ENCODE data around the gene KLF7. TPM values are rescaled to one million over a fixed set of nuclear protein-coding genes. Genes with fewer than 3 reads are reported as not detected.

KLF7 gene
- total RNA-seq, 1 experiment from 2014 or later: 24.9 TPM

DNA sequence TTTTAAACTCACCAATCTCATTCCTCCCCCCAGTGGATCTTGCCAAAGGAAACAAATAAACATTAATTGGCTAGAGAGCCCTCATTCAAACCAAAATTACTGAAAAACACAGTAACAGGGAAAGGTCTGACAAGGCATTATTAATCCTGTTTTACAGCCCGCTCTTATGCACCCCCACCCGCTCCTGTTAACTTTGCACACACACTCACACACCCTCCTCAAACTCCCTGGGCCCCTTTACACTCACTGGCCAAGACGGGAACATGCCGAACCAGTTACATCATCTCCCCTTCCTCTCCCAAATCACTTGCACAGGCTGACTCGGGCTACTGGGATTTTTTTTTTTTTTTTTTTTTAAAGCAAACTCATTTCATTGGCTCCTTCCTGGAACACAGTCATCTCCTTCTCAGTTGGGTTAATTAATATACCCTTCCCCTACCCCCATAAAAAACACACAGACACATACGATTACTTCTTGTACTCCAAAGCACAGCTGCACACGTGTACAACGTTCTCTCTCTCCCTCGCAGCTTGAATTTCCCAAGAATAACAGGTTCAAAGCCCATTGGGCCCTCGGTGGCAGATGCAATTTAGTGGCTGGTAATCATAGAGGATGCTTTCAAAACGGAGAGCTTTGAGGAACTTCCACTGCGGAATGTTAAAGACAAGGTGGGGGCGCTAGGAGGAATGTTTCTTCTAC, 31.8 kb downstream of the KLF7 start:
- intact Hi-C loops (cut with micrococcal nuclease; ENCODE audit: unreplicated experiment): no loop called here
- Mint-ChIP-seq H3K9me3 (ENCODE audit: low read depth, unreplicated experiment) (no peaks in the 10 kb centered on the region), H3K36me3 (ENCODE audit: insufficient read depth, unreplicated experiment) (peaks cover 7% of the 10 kb centered on the region), H3K4me1 (ENCODE audit: low read depth, unreplicated experiment) (peaks cover 62% of the 10 kb centered on the region), H3K27me3 (ENCODE audit: unreplicated experiment) (no peaks in the 10 kb centered on the region), H3K4me3 (ENCODE audit: low read depth, unreplicated experiment) (no peak overlapping the region), H3K27ac (ENCODE audit: unreplicated experiment) (no peak overlapping the region)
- CTCF ChIA-PET: interaction anchor here (0.6 kb wide), 1 partner anchor 373 kb away, joined by 3 read pairs; no protein-coding TSS in a partner anchor
- no peak for DNase-seq
- BruUV-seq (replicated peaks): no TSS peak
- no peak for TF ChIP-seq CTCF (IDR thresholded peaks at IDR 0.05; ENCODE audit: unreplicated experiment)

DNA sequence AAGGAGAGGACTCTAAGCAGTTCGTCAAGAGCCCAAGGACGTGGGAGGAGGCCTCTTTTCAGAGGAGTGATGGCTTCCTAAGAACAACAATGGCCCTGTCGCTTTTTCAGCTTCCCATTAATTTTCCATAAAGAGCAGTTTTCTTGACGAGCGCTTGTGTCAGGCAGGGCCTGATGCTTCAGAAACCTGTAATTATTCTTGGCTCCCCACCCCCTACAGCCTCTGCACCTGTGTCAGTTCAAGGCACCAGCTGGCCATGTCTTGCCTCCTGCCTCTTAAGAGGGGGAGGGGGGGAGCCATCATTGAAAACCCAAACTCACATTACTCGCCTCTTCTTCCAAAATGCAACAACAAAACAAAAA, 32.3 kb downstream of the KLF7 start:
- DNase-seq: no peak
- H3K36me3 Mint-ChIP-seq (ENCODE audit: insufficient read depth, unreplicated experiment): peaks cover 7% of the 10 kb centered on the region
- intact Hi-C loops (cut with micrococcal nuclease; ENCODE audit: unreplicated experiment): no loop called here
- BruUV-seq (replicated peaks): no TSS peak
- H3K9me3 Mint-ChIP-seq (ENCODE audit: low read depth, unreplicated experiment): no peaks in the 10 kb centered on the region
- CTCF ChIA-PET: no interaction called here
- no peak overlapping the region for H3K27ac Mint-ChIP-seq (ENCODE audit: unreplicated experiment)
- no peak for TF ChIP-seq CTCF (IDR thresholded peaks at IDR 0.05; ENCODE audit: unreplicated experiment)
- H3K4me3 Mint-ChIP-seq (ENCODE audit: low read depth, unreplicated experiment): no peak overlapping the region
- H3K27me3 Mint-ChIP-seq (ENCODE audit: unreplicated experiment): no peaks in the 10 kb centered on the region
- H3K4me1 Mint-ChIP-seq (ENCODE audit: low read depth, unreplicated experiment): peaks cover 67% of the 10 kb centered on the region

DNA sequence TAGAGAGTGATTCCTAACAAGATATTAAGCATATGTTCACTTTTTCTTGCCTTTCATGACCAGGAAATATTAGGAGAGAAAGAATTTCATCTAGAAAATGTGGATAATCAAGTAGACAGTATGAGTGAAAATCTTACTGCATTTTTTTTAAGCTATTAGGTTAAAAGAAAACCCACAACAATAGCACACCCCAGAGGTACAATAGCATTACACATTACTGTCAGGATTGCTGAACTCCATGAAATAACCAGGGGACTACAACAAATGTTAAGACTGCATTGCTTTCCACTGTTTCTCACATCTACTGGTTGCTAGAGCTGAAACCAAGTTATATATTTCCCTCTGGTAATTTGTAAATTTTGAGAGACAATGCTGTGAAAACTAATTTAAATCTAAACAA, 33.7 kb downstream of the KLF7 start:
- no TSS peak for BruUV-seq (replicated peaks)
- CTCF ChIA-PET: no interaction called here
- no peak overlapping the region for H3K4me3 Mint-ChIP-seq (ENCODE audit: low read depth, unreplicated experiment)
- no peaks in the 10 kb centered on the region for H3K9me3 Mint-ChIP-seq (ENCODE audit: low read depth, unreplicated experiment)
- no peak for DNase-seq
- peaks cover 67% of the 10 kb centered on the region for H3K4me1 Mint-ChIP-seq (ENCODE audit: low read depth, unreplicated experiment)
- peaks cover 7% of the 10 kb centered on the region for H3K36me3 Mint-ChIP-seq (ENCODE audit: insufficient read depth, unreplicated experiment)
- no peak for TF ChIP-seq CTCF (IDR thresholded peaks at IDR 0.05; ENCODE audit: unreplicated experiment)
- intact Hi-C loops (cut with micrococcal nuclease; ENCODE audit: unreplicated experiment): no loop called here
- no peaks in the 10 kb centered on the region for H3K27me3 Mint-ChIP-seq (ENCODE audit: unreplicated experiment)
- no peak overlapping the region for H3K27ac Mint-ChIP-seq (ENCODE audit: unreplicated experiment)

DNA sequence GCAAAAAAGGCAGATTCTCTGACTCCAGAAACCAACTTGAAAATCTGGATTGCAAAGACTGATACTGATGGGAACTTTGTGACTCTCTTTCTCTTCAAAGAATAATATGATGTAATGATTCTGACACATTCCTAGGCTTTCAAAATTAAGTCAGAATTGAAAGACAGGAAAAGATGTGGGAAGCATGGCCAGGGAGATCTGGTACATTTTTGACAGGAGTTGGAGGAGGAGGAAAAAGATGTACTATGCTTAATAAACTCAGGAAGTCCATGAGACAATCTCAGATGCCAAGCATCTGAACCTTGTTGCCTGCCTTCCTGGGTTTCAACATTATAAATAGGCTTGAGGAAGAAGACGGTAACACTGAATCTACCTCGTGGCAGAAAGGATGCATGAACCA, 34.2 kb downstream of the KLF7 start:
- no peak overlapping the region for H3K27ac Mint-ChIP-seq (ENCODE audit: unreplicated experiment)
- intact Hi-C loops (cut with micrococcal nuclease; ENCODE audit: unreplicated experiment): no loop called here
- H3K9me3 Mint-ChIP-seq (ENCODE audit: low read depth, unreplicated experiment): no peaks in the 10 kb centered on the region
- DNase-seq: no peak
- H3K4me1 Mint-ChIP-seq (ENCODE audit: low read depth, unreplicated experiment): peaks cover 65% of the 10 kb centered on the region
- H3K27me3 Mint-ChIP-seq (ENCODE audit: unreplicated experiment): no peaks in the 10 kb centered on the region
- no peak overlapping the region for H3K4me3 Mint-ChIP-seq (ENCODE audit: low read depth, unreplicated experiment)
- no TSS peak for BruUV-seq (replicated peaks)
- peaks cover 6% of the 10 kb centered on the region for H3K36me3 Mint-ChIP-seq (ENCODE audit: insufficient read depth, unreplicated experiment)
- CTCF ChIA-PET: no interaction called here
- TF ChIP-seq CTCF (IDR thresholded peaks at IDR 0.05; ENCODE audit: unreplicated experiment): no peak

Measured in Calu3 (cell line).